GM21723 (cell line): ENCODE results near the gene IMMP2L.

ENCODE experiments used
- ATAC-seq: cut with Tn5 transposase; IDR thresholded peaks from one replicate; pipeline ENCODE4 v1.9.1; 2021; ENCODE audit warnings: mild to moderate bottlenecking, moderate library complexity; ENCODE audit not compliant: unreplicated experiment

IMMP2L gene

GRCh38 chr7:111232249-111233084 lies 329.8 kb downstream of the IMMP2L start:
- ATAC-seq = peak; percentile 81

DNA sequence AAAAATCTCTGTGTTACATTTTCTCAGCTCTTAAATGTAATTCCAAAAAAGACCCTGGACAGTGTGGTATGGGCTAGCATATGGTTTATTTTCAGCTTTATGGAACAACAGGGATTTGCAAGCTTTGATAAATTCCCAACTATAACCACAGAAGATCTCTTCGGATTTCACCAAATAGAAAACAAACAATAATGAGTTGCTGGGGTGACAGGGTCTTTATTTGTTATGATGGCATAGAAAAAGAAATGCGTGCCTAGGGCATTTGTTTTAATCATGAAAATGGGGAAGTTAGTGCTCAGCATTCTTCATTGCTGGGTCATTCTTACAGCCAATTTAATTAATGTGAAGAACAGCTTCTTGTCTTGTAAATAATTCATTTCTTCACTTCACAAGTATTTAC lies 332.4 kb downstream of the IMMP2L start:
- ATAC-seq = no peak

DNA sequence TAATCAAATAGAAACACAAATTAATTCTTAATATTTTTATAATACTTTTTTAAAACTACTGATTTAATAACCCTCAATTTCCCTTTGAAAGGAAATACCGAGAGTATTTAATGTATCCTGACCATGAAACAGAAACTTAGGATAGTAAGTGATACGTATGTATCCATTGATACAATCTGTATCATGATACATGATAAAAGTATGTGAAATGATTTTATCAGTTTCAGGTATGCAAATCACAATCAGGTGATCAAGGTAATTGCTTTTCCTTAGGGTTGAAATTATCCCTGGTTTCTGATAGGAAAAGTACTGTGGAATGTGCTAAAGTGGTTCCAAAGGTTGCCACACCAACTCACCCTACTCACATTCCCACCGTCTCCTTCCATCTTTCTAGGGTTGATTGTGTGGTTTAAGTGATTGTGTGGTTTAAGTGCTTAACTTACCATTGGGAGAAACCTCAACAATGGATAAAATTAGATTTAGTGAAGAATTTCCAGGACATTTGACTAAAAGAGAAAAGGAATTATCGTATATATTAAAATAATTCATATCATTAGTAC lies 333.0 kb downstream of the IMMP2L start:
- no peak for ATAC-seq

- no peak for ATAC-seq
Measured at GRCh38 chr7:111228437-111228836, 333.9 kb downstream of the IMMP2L start.

DNA sequence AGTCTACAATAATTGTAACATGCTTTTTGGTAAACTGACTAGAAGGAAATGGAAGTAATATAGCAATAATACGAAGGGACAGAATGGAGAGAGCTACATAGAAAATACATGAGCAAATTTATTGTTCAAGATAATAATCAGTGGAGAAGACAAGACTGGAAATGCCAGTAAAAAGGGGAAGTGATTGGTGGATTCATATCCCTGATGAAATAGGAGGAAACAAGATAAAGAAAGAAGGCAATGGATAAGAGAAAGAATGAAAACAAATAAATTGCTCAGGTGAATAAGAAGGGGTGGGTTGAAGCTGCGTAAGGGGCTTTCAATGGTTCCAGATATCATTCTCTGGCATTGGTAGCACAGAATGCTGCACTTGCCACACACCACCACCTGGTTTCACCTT lies 335.5 kb downstream of the IMMP2L start:
- ATAC-seq = no peak

GRCh38 chr7:111224354-111225231 lies 337.7 kb downstream of the IMMP2L start:
- ATAC-seq = no peak

GRCh38 chr7:111223802-111224253 lies 338.5 kb downstream of the IMMP2L start:
- no peak for ATAC-seq

DNA sequence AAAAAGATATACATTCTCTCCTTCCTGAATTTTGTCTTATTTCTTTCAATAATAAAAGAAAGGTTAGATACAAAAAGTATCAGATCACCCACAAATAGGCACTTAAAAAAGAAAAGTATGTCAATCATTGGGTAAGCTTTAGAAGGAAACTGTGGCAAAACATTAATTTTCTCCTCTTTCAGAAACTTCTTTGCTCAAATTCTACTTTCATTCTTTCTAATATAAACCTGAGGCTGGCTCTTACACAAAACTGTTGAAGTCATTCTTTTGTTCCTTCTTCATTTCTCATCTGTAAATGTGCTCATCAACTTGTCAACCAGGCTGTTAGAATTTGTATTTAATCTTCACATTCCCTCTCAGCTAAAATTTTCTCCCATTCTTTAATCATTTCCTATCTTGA lies 346.7 kb downstream of the IMMP2L start:
- ATAC-seq = no peak

GRCh38 chr7:111212857-111213523 lies 349.3 kb downstream of the IMMP2L start:
- no peak for ATAC-seq

- ATAC-seq = no peak
Measured at GRCh38 chr7:111210996-111211395, 351.3 kb downstream of the IMMP2L start.

- no peak for ATAC-seq
Measured at GRCh38 chr7:111210043-111210442, 352.2 kb downstream of the IMMP2L start.

GRCh38 chr7:111205251-111205650 lies 357.0 kb downstream of the IMMP2L start:
- ATAC-seq = no peak

- ATAC-seq = no peak
Measured at GRCh38 chr7:111202321-111202720, 360.0 kb downstream of the IMMP2L start.

- no peak for ATAC-seq
Measured at GRCh38 chr7:111199643-111200042, 362.6 kb downstream of the IMMP2L start.

DNA sequence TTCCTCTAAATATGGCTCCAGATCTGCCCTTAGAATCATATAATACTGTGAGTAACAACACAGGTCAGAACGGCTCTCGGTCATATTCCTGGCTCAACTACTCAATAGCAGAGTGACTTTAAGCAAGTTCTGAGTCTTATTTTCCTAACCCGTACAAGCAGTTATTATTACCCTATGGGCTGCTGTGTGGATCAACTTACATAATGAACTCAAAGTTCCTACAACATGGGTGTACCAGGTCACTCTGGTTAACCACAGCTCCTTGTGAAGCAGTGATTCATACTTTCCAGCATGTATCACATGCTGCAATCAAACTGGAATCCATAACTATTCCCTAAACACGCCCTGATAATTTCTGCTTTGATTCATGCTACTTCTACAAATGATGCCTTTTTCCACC lies 364.0 kb downstream of the IMMP2L start:
- no peak for ATAC-seq

GRCh38 chr7:111196655-111197054 lies 365.6 kb downstream of the IMMP2L start:
- no peak for ATAC-seq

DNA sequence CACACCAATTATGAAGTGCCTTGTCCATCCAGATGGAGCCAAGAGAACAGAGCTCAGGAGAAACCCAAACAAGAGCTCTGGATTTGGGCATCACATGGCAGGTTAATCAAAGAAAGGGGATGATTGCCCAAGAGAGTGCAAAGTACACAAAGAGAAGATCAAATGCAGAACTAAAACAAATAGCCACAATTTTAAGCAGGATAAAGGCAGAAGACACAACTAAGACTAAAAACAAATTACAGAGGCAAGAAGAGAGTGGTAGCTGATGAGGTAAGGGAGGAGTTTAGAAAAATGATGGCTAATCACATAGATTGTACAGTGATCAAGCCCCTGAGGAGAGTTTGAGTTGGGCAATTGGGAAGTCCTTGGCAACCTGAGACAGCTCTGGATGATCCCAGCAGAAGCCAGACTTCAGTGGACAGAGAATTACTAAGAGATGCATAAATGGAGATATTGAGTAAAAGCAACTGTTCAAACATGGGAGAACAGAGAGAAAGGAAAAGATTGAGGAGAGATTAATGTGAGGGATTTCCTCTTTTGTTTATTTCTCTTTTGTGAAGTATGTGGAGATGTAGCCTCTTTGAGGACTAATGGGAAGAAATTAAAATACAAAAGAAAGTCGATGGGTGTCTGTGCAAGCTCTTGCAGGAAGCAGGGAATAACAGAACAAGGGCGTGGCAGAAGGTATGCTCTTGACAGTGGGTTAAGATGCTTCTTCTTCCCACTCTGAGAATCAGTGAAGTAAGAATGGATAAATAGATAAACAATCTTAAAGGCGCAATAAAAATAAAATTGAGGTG lies 369.5 kb downstream of the IMMP2L start:
- ATAC-seq = no peak

GRCh38 chr7:111190804-111191203 lies 371.5 kb downstream of the IMMP2L start:
- ATAC-seq = no peak

GRCh38 chr7:111184987-111185386 lies 377.3 kb downstream of the IMMP2L start:
- ATAC-seq = no peak

DNA sequence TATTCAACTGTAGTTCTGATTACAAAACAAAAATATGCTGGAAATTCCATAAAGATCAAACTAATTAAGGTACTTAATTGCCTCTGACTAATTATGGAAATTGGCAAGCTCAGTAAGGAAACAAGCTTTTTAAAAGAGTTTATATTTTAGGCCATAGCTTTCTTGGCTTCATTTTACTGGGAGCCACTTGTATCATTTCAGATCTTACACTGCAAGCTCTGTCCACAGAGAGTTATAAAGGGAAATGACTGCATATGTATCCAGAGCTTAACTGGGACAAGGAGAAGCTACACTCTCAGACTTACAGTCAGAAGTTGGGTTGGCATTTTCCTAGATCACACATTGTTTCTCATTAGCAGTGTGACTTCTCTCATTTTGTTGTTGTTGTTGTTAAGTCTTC lies 379.0 kb downstream of the IMMP2L start:
- ATAC-seq = no peak
